ENCODE results near the gene TSPAN8.
"Not testable (repeated sequence)": the region's sequence is repeated elsewhere in the genome, so short reads cannot be mapped to it uniquely, and the experiment has no call there.

TSPAN8 gene

DNA sequence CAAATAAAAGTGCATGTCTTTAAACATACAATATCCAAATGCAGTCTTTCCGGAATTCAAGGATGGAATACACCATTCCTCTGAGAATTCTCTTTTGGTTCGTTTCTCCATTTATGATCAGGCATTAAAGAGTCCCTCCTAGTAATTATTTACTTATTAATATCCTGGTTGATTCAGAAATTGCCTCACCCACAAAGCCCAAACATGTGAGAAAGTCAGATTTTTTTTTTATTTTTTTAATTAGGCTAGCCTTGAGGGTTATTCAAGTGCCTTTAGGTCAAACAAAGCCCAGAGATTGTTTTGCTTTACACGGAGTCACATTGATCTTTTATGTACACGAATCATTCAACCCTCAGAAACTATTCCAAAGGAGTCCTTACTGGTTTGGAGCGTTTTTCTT lies 6.4 kb upstream of the TSPAN8 start:
- no peak for DNase-seq

DNA sequence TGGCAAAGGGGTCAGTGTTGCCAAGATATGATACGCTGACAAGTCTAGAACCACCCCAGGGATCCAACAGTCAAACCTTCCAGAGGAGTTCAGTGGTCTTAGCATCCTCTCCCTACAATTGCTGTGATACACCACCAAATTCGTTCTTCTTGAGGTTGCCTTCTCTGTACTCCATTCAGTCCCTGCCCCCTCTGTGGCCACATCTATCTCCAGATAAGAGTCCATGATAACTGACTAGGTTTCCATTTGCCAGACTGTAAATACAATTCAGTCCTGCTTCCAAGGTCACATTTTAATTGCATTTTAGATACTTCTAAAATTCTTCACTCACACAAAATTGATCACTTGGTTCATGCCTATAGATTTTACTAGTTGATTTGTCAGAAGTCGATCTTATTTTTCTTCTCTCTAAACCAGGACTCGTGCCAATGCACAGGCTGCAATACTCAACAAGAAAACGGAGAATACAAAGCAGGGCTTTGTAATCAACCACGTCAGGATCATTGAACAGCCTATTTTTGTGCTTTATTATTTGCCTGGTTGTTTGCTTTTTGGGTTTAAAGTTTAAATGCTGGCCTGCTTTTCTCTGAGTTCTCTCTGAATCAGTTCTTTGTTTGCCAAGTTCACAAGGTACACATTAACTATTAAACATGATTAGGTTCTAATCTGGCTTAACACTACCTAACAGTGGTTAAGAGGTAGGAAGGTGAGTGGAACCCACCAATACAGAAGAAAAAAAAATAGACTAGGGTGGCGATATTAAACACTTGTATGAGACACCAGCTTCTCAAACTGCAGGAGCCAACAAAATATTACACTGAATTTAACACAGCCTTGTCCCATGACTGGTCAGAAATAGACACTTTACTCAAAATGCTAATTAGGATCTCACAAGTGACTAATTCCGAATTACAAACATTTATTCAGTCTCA lies 5.3 kb upstream of the TSPAN8 start:
- no peak for DNase-seq

DNA sequence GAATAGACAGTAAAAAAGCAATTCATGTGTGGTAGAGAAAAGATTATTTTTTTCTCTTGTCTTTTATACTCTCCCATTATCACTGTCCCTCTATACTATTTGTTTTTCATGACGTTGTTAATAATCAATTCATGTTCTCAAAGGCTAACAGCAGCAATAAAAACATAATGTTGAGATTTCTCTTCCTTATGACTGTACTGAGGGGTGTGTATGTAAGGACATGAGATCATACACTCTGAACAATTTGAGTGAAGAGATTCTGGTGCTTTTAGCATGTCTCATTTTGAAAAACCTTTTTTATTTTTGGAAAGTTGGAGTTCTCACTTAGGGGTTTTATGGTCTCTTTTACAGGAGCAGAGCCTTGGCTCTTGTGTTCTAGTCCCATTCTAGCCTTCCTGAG lies 3.8 kb upstream of the TSPAN8 start:
- DNase-seq = no peak

DNA sequence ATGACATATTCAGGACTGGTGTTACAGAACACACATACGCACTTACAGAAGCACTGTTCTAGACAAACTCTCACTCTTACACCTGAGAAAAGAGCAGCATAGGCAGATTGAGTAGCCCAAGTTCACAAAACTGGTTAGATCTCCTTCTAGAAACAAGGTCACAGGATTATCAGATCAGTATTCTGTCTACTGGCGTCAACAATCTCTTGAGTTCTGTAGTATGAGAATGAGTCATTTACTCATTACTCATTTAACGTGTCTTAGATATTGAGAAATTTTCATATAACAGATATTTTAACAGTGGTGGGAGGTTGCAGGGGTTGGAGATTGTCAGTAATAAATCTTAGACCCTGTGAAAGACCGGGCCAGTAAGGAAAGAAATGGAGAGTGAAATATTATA lies 2.8 kb upstream of the TSPAN8 start:
- DNase-seq = no peak

DNA sequence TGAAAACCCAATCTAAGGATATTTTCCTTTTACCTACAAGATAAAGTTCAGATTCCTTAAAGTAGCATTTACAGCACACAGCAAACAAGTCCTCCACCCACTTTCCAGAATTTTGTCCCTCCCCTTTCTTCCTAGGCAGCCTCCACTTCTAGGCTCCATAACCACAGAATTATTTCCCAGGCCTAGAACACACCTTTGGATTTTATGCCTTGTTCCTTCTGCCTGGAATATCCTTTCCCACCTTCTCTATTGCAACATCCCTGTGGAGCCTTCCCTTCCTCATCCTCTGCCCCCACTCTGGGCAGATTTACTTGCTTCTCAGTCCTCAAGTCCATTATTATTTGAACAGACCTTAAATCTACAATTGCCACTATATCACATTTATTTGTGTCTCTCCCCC lies 2.1 kb upstream of the TSPAN8 start:
- DNase-seq = no peak

DNA sequence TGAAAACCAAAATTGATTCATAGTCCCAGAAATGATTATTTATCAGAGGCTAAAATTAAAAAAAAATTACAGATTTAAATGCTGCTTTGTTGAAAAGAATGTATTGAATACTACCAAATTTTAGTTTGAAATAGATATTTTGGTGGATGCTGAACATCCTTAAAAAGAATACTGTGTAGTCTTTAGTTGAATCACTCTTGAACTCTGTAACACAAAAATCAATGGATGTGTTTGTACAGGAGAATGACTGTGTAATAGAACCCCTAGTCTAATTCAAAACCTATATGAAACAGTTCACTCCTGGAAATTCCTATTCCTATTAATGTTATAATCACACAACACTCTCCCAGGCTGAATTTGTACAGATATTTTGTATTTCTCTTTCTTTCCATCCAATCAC lies 1.5 kb upstream of the TSPAN8 start:
- no peak for DNase-seq

DNA sequence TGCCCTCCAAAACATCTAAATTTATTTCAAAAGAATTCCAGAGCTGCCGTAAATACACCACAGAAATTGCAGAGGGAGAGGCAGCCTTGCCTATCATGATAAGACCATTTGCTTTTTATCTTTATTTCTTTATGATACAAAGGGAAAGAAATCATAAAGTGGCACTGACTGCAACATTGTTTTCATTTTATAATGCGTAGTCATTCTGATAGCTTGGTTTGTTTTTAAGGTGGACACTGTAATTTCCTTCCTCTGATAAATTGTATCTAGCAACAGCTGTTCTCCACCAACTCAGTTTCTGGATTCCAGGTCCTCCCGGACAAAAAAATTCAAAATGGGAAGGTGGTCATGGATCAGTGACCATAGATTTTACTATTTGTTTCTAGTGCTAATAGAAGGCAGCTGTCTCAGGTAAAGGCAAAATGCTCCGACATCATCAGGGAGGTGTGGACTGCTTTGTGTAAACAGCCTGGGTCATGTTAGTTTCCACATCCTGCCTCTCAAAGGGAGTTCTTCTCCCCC lies 623 bp upstream of the TSPAN8 start:
- DNase-seq = no peak

DNA sequence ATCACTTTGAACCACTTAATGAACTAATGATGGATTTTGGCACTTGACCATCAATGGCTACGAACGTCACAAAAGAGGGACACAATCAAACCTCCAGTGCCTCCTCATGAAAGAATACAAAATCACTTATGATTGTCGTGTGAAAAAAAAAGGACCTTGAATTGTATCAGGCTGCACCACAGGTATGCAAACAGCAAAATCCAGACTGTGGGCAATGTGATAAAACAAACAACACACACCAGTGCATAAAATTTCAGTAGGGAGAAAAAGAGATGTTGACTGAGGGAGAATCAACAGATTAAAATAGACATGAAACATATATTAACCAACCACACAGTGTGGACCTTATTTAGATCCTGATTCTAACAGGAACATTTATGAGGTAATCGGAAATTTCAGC lies 2.6 kb downstream of the TSPAN8 start:
- no peak for DNase-seq

DNA sequence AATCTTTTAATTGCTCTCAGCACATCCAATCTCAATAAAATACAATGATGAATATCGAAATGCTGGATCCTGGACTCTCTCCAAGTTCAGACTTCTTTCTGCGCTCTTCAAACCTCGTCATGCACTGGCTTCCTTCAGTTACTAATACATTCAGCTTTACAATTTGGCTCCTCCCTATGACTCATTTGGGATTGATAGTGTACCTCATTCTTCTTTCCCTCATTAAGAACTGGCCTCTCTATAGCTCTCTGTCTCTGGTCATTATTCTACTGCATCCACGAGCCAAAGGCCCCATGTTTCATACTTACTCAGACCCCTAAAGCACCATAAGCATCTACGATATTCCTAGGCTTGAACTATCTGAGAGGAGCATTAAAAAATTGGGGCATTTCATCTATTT lies 4.9 kb downstream of the TSPAN8 start:
- no peak for DNase-seq

DNA sequence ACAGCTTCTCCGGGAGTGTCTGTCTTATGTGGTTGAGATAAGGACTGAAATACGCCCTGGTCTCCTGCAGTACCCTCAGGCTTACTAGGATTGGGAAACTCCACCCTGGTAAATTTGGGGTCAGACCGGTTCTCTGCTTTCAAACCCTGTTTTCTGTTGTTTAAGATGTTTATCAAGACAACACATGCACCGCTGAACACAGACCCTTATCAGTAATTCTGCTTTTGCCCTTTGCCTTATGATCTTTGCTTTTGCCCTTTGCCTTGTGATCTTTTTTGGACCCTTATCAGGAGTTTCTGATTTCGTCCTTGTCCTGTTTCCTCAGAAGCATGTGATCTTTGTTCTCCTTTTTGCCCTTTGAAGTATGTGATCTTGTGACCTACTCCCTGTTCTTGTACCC lies 7.8 kb downstream of the TSPAN8 start:
- DNase-seq = not testable (repeated sequence)

DNA sequence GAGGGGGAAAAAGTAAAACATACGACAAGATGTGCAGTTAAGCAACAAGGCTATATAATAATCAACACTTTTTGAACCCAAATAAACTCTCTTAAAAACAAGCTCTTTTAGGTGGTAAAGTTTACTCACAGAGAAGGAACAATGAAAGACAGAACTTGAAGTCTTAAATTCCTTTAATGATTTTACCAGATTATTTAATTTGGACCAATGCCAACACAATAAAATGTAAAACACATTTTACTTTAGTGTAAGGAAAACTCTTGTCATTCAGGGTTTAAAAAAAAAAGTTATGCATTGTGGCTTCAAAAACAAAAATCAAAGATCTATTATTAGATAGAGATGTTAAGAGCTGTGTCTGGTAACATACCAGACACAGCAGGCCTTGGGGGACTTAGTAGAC lies 13.1 kb downstream of the TSPAN8 start:
- no peak for DNase-seq

DNA sequence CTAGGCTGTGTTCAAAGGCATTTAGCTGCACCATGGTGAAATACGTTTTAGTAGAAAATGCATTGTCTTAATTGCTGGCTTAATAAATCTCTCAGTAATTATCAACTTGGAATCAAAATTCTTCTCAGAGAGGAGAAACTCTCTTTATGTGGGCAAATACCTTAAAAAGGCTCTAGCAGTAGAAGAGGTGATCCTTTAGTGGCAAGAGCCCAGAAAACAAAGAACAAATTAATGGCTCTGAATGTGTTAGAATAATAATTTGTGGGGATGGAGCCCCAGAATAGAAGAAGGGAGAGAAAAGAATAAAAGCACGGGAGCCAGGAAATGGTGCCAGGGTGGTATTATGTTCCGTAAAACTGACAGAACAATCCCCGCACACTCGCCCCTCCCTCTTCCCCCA lies 14.8 kb downstream of the TSPAN8 start:
- no peak for DNase-seq

DNA sequence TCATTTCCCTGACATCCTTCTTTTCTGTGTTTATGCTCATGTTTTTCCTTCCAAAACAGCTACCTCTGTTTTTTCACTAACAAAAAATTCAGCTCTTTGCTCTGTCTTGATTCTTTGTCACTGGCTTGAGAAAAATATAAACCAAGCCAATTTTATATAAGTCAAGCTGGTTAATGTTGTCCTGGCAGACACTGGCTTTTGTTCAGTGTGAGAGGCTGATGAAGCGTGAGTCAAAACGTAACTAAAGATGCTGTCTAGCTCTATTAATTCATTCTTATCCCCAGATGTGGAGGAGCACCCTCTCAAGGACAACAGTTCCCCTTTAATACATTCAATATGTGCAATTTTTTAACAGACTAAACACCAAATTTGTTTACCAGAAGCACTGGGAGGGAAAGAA lies 15.8 kb downstream of the TSPAN8 start:
- DNase-seq = no peak

DNA sequence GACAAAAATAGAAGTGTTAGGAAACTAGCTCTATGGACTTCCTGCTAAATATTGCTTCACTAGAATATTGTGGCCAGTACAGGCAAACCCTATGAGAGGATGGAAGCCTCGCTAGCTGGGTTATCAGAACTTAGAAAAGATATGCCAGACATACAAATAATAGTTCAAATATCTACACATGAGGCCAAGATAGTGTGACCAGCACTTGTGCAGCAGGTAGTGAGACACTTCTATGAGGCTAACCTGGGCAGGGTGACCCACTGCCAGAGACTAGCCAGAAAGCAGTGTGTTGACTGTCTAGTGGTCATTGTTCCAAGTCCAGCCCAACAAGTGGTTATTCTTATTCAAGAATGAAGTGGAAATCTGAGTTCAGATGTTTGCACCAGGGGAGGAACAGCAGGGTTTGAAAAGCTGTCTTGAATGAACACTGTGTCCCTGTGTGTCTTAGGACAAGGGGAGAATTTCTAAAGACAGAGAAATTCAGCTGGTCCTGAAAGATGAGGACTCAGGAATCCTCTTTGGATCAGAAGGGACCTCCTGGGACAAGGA lies 16.3 kb downstream of the TSPAN8 start:
- DNase-seq = no peak

DNA sequence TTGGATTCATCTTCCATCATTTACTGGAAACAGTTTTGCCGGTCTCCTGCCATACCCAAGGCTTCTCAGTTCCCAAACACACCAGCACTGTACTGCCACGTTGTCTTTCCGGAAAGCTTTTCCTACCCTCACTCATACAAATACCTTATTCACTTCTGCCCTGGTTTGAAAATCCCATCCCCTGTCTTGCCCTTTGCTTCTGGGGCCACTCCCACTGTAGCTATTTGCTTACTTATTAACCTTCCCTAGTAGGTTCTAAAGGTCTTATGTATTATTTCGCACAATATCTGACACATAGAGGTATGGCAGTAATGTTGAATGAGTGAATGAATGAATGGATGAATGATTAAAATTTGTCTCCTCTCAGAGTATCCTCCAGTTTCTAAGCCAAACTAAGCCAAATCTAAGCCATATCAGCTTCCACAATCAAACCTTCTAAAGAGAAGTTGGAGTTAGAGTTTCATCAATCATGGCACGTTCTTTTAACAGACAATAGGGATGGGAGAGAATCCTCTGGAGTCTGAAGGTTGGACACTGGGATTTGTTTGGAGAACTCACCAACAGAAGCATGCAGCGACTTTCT lies 18.6 kb downstream of the TSPAN8 start:
- no peak for DNase-seq

DNA sequence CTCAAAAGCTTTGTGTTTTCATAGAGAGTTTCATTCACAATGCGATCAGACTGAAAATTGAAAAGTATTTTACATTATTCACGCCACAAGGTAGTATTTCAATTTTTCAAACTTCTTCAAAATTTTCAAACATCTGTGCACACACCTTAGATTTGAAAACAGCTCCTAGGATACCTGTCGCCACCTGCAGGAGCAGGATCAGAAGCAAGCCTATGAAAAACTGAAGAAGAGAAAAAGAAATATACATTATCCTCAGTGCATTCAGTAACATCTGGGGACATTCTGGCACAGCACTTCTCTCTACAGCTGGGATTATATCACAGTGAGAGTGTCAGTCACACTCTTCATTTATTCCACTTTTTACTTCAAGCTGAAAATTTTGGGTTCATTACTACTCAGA lies 19.8 kb downstream of the TSPAN8 start:
- no peak for DNase-seq

DNA sequence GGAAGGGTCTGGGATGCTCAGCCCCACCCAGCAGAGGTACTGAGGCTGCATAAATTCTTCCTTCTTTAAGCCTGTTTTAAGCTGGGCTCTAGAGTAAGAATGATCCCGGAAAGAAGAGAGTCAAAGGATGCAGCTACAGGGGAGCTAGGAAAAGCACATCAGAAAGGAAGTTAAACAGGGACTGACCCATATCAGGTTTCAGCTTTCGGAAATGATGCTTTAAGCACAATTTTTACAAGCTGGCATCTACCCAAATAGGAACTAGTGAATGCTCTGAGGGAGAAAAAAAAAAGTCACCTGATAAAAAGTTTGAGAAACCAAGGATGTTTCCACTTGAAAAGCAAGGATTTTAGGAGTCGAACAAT lies 22.0 kb downstream of the TSPAN8 start:
- no peak for DNase-seq

DNA sequence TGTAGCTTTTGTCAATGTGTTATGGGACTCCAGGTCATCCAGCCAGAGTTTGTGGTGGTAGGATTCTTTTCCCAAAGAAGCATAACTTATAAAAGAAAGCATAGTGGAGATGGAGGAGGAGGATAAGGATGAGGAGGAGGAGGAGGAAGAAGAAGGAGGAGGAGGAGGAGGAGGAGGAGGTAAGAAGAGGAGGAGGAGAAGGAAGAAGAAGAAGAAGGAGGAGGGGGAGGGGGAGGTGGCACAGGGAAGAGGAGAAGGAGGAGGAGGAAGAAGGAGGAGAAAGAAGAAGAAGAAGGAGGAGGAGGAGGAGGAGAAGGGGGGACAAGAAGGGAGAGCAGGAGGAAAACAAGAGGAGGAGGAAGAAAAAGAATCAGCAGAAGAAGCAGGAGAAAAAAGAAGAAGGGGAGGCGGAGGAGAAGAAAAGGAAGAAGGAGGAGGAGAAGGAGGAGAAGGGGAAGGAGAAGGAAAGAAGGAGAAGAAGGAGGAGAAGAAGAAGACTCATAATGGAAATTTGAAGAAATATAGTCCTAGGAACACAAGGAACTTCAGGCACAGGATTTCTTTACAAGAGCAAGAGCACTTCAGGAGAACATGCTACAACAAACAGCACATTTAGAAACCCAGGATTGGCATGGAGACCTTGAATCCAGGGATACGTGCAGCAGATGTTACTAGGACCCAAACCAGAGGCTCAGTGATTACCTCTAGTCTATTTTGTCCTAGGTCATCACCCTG lies 22.6 kb downstream of the TSPAN8 start:
- no peak for DNase-seq

DNA sequence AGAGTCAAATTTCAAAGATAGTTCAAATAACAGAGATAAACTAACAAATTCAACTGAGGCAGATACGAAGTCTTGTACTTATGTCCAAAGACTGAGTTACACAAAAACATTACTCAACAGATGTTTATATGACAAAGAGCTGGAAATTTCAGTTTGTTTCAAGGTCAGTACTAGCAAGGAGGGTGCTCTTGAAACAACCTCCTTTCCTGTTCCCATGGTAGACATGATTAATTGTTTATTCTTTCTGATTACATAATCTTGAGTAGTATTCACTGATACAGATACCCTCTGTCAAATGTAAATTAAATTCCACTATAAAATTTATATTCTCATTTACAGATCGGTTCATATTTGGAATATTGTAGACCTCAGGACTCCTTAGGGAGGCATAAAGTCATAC lies 23.4 kb downstream of the TSPAN8 start:
- DNase-seq = no peak

DNA sequence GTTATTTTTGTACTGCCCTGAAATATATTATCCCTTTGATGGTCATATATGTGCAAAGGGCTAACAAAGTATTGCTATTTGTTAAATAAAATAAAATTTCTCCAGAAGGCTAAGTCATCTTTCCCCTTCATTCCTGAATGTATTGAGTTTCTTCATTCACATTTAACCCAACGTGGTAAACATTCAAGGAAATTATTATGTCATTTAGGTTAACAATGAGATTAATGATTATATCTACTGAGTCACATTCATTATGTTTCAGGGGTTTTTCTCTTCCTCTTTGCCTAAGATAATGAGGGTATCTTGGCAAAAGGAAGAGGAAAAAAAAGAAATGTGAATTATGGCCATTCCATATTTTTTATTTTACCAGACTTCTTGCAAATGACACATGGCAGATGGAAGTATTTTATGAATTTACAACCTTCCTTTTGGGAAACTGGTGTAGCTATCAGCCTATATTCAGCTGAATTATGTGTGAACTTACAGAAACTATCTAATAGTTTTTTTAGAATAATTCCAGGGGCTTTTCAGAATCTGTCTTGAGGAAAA lies 27.2 kb downstream of the TSPAN8 start:
- no peak for DNase-seq

DNA sequence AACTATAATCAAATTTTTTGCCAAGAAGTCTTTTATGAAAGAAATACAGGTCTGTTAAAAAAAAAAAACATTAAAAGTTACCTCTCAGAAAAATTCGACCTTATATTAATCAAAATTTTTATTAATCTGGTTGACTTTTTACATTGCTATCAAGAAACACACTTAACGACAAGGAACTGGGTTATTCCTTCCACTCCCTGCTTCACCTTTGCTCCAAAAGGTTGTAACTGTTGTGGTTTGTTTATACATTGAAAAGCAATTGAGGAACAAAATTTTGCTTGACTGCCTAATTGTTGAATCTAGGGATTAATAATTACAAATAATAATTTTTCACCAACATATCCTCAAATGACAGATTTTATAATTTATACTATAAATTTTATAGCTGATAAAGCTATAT lies 28.4 kb downstream of the TSPAN8 start:
- no peak for DNase-seq

DNA sequence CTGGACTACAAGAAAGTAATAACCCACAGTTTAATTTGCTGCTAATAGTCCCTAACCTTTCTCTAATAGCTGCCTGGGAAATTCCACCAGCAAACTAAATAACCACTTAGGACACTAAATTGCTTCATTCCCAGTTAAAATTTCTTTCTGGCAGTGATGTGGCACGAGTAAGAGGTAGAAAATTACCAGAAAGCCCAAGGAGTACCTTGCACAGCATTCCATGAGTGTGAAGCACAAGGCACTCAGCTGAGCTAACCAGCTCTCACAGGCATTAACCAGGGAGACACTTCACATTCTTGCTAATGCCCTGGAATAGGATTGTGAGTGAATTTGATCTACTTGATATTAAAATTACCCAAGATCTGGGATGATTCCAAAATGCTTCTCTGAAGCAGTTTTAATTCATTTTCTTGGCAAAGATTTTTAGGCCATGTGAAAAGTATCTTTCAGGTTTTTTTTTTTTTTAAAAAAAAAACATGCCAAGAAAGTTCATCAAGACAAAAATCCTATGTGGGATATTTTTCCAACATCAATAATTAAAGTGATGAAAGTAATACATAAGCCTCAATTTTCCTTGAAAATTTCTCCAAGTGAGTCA lies 29.5 kb downstream of the TSPAN8 start:
- no peak for DNase-seq

DNA sequence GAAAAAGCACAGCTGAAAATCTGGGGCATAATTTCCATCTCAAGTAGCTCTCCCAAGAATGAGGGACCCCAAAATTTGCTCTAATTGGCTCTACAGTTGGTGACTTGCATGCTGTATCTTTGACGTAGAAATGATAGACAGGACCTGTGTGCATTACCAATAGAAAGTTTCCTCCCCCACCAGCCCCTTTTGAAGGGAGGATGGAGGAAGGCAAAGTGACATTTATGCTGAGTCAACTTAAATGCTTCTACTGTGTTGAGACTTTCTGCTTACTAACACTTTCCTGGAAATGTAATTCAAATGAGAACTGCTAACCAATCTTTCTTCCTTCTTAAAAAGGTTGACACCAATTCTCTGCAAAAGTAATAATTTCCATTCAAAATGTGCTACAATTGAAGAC lies 31.9 kb downstream of the TSPAN8 start:
- no peak for DNase-seq
